Heart left ventricle (tissue), 16 donors: ENCODE data around the gene PAGR1. TPM values are rescaled to one million over a fixed set of nuclear protein-coding genes. Genes with fewer than 3 reads are reported as not detected.

Experiments
- ATAC-seq, 4 donors: fragments of 200-7000 bp; cut with Tn5 transposase; one replicate each; pipeline ENCODE4 v1.9.1; 2020 to 2022; ENCODE audit warnings: moderate library complexity in 4 of 4, mild to moderate bottlenecking in 3 of 4, moderate number of reproducible peaks in 1 of 4
- DNase-seq, 5 donors: peaks; one replicate each; pipeline ENCODE4 v3.0.0-alpha.2; 2020
- H3K27ac ChIP-seq, 12 donors: fragments of 200-600 bp; sonication (generic) in 4 of 12; one replicate each; pipeline versions ENCODE4 v1.5.0 to v1.8.0; 2016 to 2022; ENCODE audit warnings: mild to moderate bottlenecking in 2 of 12
- H3K27me3 ChIP-seq, 9 donors: fragments of 200-600 bp; sonication (generic) in 2 of 9; one replicate each; pipeline versions ENCODE4 v1.5.1 to v1.8.0; 2016 to 2022; ENCODE audit warnings: mild to moderate bottlenecking in 3 of 9
- H3K36me3 ChIP-seq, 9 donors: fragments of 200-600 bp; sonication (generic) in 2 of 9; one replicate each; pipeline versions ENCODE4 v1.5.0 to v1.8.0; 2018 to 2022; ENCODE audit warnings: mild to moderate bottlenecking in 2 of 9
- H3K4me1 ChIP-seq, 12 donors: fragments of 200-600 bp; sonication (generic) in 4 of 12; one replicate each; pipeline versions ENCODE4 v1.5.0 to v1.8.0; 2016 to 2022; ENCODE audit warnings: mild to moderate bottlenecking in 3 of 12
- H3K4me3 ChIP-seq, 12 donors: fragments of 200-600 bp; sonication (generic) in 4 of 12; one replicate each; pipeline versions ENCODE4 v1.5.0 to v1.8.0; 2017 to 2022; ENCODE audit warnings: mild to moderate bottlenecking in 9 of 12, moderate library complexity in 4 of 12
- H3K9me3 ChIP-seq, 12 donors: fragments of 200-600 bp; sonication (generic) in 4 of 12; one replicate each; pipeline versions ENCODE4 v1.5.0 to v1.8.0; 2016 to 2022; ENCODE audit warnings: mild to moderate bottlenecking in 1 of 12
- CTCF ChIP-seq, 12 donors: fragments of 200-600 bp; sonication (generic) in 4 of 12; IDR thresholded peaks; one replicate each; pipeline versions ENCODE4 v1.5.0 to v1.8.0; 2018 to 2022; ENCODE audit warnings: antibody characterized with exemption in 12 of 12, mild to moderate bottlenecking in 5 of 12
- POLR2A ChIP-seq, 2 donors: fragments of 450-650 bp; IDR thresholded peaks; one replicate each; pipeline ENCODE4 v1.6.1; 2017; ENCODE audit warnings: antibody characterized with exemption in 2 of 2, mild to moderate bottlenecking in 2 of 2, moderate library complexity in 2 of 2
- WGBS, 4 donors: extraction: QIAGEN DNeasy Blood & Tissue Kit in 2 of 4; methylation state at CpG; one replicate each; pipeline versions ENCODE4 v1.1.5 to v1.1.7; 2013 to 2018; 5-methylcytosine and 5-hydroxymethylcytosine counted together
- intact Hi-C, 10 donors: fragments of 100-400 bp; cut with DNase I; formaldehyde crosslinking; loops; one replicate each; pipeline versions ENCODE4 v1.11.1 to v1.14.2; 2022
- polyA plus RNA-seq, 2 donors: library from polyadenylated mRNA; stranded (reverse); fragments of 200-250 nt; gene quantifications; one replicate each; pipeline ENCODE4 v1.2.3, GENCODE V29; 2013
- total RNA-seq, 9 donors: library from RNA; depleted of rRNA in 2 of 9; stranded (reverse); fragments of >200 nt in 2 of 9; fragmentation: NEBNext Ultra II Directional in 3 of 9; extraction: Animal tissue kit (Norgen Biotek cat#: 25700) in 3 of 9; gene quantifications; one replicate each; pipeline versions ENCODE4 v1.1.0 to v1.2.4, GENCODE V29; 2016 to 2023
- donor health status: ischemic (EF 13 %, LVEDD 7.1; RV severe dilation, severe dysfunction).
- donor health status: healthy with polysubstance abuse.
- donor health status: DM: no; HTN: yes; CAD: no.
- donor health status: DM: no; HTN: no; CAD: no.
- donor health status: ischemic (EF 25% LVEDD 6.9; RV normal size, moderate dysfunction).
- donor health status: ischemic (EF 25% LVEDD 5.7; RV mildly dilated, moderate dysfunction).
- donor health status: healthy.
- donor health status: DM: yes; HTN: yes; CAD: no.
- donor health status: ischemic (EF 35%, LVEDD 5.7; RV mildly dilated, moderate dysfunction).
- donor health status: nonischemic (EF 11% LVEDD 7.7; RV severe dilation, severe dysfunction).
- donor health status: DM: yes; HTN: yes; CAD: no.
- donor health status: PGD.
- donor health status: ischemic (EF 29% LVEDD 5.4; RV normal size, mild dysfunction).
- donor health status: nonischemic (EF 23%, LVEDD 6.1; RV moderate dilation, normal function).

Gene PAGR1
- total and polyA plus RNA-seq, 11 donors: 10.8 to 32.9 (median 12.7) TPM

- no peak for ATAC-seq
- Histone ChIP-seq H3K27me3 (peaks cover 0 to 4% (median 0%) of the 10 kb centered on the region in 9 donors), H3K27ac (peak overlapping the region in 11 of 12 donors; percentile 47 to 99 (median 92)), H3K9me3 (no peaks in the 10 kb centered on the region), H3K4me1 (peaks cover 3 to 72% (median 59%) of the 10 kb centered on the region in 12 donors), H3K4me3 (peak overlapping the region in 5 of 12 donors; percentile 1 to 63 (median 17)), H3K36me3 (peaks cover 0 to 25% (median 18%) of the 10 kb centered on the region in 9 donors)
- intact Hi-C loops: loop anchor here in 6 of 10 donors (5.0 to 10.0 kb wide), 7 partner anchors 37 to 257 kb away; partner anchors contain the start of genes HIRIP3 (in 3 of the 6), INO80E (in 3 of the 6) and ALDOA (in 1 of the 6)
- no peak for TF ChIP-seq CTCF (IDR thresholded peaks at IDR 0.05)
- TF ChIP-seq POLR2A (IDR thresholded peaks at IDR 0.05): no peak
- 49 to 53% (median 51%) methylated on average over 20 to 23 of the region's 23 CpGs for WGBS, 4 donors
- peak in 2 of 5 donors; percentile 32 to 54 for DNase-seq
These were observed 5.9 kb upstream of the PAGR1 start for GRCh38 chr16:29809850-29810698.

- H3K4me1 ChIP-seq: peaks cover 3 to 76% (median 63%) of the 10 kb centered on the region in 12 donors
- intact Hi-C loops: loop anchor here in 5 of 10 donors (5.0 to 10.0 kb wide), 5 partner anchors 37 to 194 kb away; partner anchors contain the start of genes HIRIP3 (in 1 of the 5) and INO80E (in 1 of the 5)
- H3K27ac ChIP-seq: peak overlapping the region in 11 of 12 donors; percentile 82 to 99 (median 93)
- no peaks in the 10 kb centered on the region for H3K9me3 ChIP-seq
- TF ChIP-seq CTCF (IDR thresholded peaks at IDR 0.05) (no peak), POLR2A (IDR thresholded peaks at IDR 0.05) (no peak)
- ATAC-seq (no peak), DNase-seq (peak in 1 of 5 donors; percentile 43)
- H3K4me3 ChIP-seq: peak overlapping the region in 9 of 12 donors; percentile 53 to 73 (median 64)
- H3K27me3 ChIP-seq: peaks cover 0 to 4% (median 0%) of the 10 kb centered on the region in 9 donors
- WGBS, 4 donors: 22 to 26% (median 24%) methylated on average over 9 of the region's 9 CpGs
- H3K36me3 ChIP-seq: peaks cover 0 to 25% (median 18%) of the 10 kb centered on the region in 9 donors
These were observed 5.2 kb upstream of the PAGR1 start for GRCh38 chr16:29810699-29811169.

- ATAC-seq (peak; percentile 72 to 82 (median 78)), DNase-seq (peak; percentile 97 to 99 (median 98))
- TF ChIP-seq POLR2A (IDR thresholded peaks at IDR 0.05) (peak in 1 of 2 donors; percentile 83), CTCF (IDR thresholded peaks at IDR 0.05) (peak in 2 of 12 donors; percentile 13 to 27)
- peaks cover 0 to 25% (median 18%) of the 10 kb centered on the region in 9 donors for H3K36me3 ChIP-seq
- peaks cover 0 to 4% (median 0%) of the 10 kb centered on the region in 9 donors for H3K27me3 ChIP-seq
- peaks cover 3 to 76% (median 63%) of the 10 kb centered on the region in 12 donors for H3K4me1 ChIP-seq
- H3K9me3 ChIP-seq: no peaks in the 10 kb centered on the region
- intact Hi-C loops: loop anchor here in 5 of 10 donors (5.0 to 10.0 kb wide), 5 partner anchors 36 to 193 kb away; partner anchors contain the start of genes HIRIP3 (in 1 of the 5) and INO80E (in 1 of the 5)
- 0% methylated on average over 24 to 31 of the region's 31 CpGs for WGBS, 4 donors
- H3K27ac ChIP-seq: peak overlapping the region; percentile 82 to 99 (median 92)
- peak overlapping the region; percentile 26 to 73 (median 62) for H3K4me3 ChIP-seq
These were observed 4.6 kb upstream of the PAGR1 start for GRCh38 chr16:29811170-29811895.
